Bronchial epithelial cell (primary cell): ENCODE measurements around the gene SPDYA. TPM values are rescaled to one million over a fixed set of nuclear protein-coding genes. Genes with fewer than 3 reads are reported as not detected.

ENCODE experiments used
- DNase-seq: peaks from one replicate; pipeline ENCODE4 v3.0.0-alpha.2; 2010; ENCODE audit warnings: low read depth
- FAIRE-seq: peaks from 2 replicates; lab custom pipeline; 2011; peaks lifted over from hg19 to GRCh38; lab: Jason Lieb, UNC
- H3K27me3 ChIP-seq: 2 replicates; pipeline ENCODE4 v1.5.1; 2011; ENCODE audit warnings: low read length; ENCODE audit not compliant: control insufficient read depth, insufficient read depth
- H3K36me3 ChIP-seq: 2 replicates; pipeline ENCODE4 v1.5.1; 2011; ENCODE audit warnings: low read length; ENCODE audit not compliant: control insufficient read depth, insufficient read depth
- H3K4me3 ChIP-seq: 2 replicates; pipeline ENCODE4 v1.5.1; 2011; ENCODE audit warnings: mild to moderate bottlenecking, low read depth, low read length, control low read depth
- total RNA-seq: library from RNA; depleted of rRNA; stranded (reverse); fragments of >200 nt; gene quantifications from 2 replicates; pipeline ENCODE4 v1.2.1, GENCODE V29; 2014
- TF ChIP-seq, protein P1 (sequence below): IDR thresholded peaks from 2 replicates; pipeline ENCODE4 v1.5.1; 2011; ENCODE audit warnings: mild to moderate bottlenecking, moderate library complexity, low read length, control low read depth, inconsistent platforms; ENCODE audit not compliant: insufficient read depth, severe bottlenecking

Gene SPDYA
- total RNA-seq, 1 donor from 2014 or later, result 0.79 TPM

DNA sequence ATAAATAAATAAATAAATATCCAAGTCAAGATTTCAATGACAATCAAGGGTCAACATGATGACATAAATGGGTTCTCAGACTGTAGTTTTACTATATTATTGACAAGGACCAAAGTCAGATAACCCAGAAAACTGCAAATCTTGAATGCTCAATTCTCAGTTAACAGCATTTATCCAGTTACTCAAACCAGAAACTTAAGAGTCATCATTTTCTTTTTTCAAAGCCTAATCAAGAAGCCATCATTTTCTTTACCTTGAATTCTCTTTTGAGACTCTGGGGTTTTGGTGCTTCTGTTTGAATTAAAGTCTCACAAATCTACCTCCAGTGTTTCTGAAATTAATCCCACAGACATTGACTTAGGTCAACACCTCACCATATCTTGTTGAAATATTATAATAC lies 45.3 kb downstream of the SPDYA start:
- H3K27me3 ChIP-seq, result no peaks in the 10 kb centered on the region
- DNase-seq (no peak), FAIRE-seq (no peak)
- no peaks in the 10 kb centered on the region for H3K36me3 ChIP-seq
- TF ChIP-seq, protein P1, sequence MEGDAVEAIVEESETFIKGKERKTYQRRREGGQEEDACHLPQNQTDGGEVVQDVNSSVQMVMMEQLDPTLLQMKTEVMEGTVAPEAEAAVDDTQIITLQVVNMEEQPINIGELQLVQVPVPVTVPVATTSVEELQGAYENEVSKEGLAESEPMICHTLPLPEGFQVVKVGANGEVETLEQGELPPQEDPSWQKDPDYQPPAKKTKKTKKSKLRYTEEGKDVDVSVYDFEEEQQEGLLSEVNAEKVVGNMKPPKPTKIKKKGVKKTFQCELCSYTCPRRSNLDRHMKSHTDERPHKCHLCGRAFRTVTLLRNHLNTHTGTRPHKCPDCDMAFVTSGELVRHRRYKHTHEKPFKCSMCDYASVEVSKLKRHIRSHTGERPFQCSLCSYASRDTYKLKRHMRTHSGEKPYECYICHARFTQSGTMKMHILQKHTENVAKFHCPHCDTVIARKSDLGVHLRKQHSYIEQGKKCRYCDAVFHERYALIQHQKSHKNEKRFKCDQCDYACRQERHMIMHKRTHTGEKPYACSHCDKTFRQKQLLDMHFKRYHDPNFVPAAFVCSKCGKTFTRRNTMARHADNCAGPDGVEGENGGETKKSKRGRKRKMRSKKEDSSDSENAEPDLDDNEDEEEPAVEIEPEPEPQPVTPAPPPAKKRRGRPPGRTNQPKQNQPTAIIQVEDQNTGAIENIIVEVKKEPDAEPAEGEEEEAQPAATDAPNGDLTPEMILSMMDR, result no peak
- H3K4me3 ChIP-seq, result no peak overlapping the region

DNA sequence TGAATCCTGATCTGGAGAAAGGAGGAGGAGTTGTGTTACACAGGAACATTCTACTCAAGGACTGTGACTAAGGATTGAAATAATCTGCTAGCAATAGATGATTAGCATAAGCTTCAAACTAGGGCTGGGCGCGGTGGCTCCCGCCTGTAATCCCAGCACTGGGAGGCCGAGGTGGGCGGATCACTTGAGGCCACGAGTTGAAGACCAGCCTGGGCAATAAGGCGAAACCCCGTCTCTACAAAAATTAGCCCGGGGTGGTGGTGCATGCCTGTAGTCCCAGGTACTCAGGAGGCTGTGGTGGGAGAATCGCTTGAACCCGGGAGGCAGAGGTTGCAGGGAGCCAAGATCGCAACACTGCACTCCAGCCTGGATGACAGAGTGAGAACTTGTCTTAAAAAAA lies 58.0 kb downstream of the SPDYA start:
- DNase-seq (no peak), FAIRE-seq (no peak)
- H3K36me3 ChIP-seq, result no peaks in the 10 kb centered on the region
- no peak overlapping the region for H3K4me3 ChIP-seq
- TF ChIP-seq, protein P1, result no peak
- H3K27me3 ChIP-seq, result no peaks in the 10 kb centered on the region

DNA sequence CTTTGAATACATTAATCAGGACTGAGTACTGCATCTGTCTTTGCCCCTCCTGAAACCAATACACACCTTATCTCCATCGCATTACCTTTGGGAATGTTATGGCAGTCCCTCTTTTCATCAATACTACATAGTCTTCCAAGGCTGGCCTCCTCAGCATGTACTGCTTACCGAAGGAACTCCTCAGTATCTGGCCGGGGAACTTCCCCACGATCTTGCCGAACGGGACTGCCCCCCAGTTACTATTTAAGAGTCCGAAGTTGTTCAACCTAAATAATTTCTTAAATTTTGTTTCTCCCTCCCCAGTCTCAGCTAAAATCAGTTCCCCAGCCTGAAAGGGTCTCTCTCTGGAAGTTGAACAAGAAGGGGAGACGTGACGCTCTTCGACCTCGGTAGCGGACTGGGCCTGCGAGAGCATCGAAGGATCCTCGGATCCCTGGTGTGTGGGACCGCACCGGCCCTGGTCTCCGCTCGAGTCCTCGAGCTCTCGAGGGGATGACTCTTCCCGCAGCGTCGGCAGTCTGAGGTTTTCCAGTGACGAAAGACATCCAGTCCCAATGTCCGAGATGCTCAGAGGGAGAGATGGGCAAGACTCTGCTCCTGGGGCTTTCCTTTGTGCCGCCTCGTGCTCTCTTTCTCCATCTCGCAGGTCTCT lies 59.0 kb downstream of the SPDYA start:
- TF ChIP-seq, protein P1, result no peak
- H3K27me3 ChIP-seq, result no peaks in the 10 kb centered on the region
- no peaks in the 10 kb centered on the region for H3K36me3 ChIP-seq
- DNase-seq, result peak; percentile 9
- H3K4me3 ChIP-seq, result peak overlapping the region; percentile 75
- no peak for FAIRE-seq

- Histone ChIP-seq H3K36me3 (no peaks in the 10 kb centered on the region), H3K4me3 (peak within 1 kb of the TSS; percentile 75), H3K27me3 (no peaks in the 10 kb centered on the region)
- FAIRE-seq (no peak), DNase-seq (peak; percentile 89)
- TF ChIP-seq, protein P1, result no peak
Measured at GRCh38 chr2:28870146-28870891, 59.7 kb downstream of the SPDYA start, which contains the start of gene TRMT61B. TRMT61B (minus strand) TSS chr2:28870309; CDS start chr2:28870277, 32 bp downstream.

DNA sequence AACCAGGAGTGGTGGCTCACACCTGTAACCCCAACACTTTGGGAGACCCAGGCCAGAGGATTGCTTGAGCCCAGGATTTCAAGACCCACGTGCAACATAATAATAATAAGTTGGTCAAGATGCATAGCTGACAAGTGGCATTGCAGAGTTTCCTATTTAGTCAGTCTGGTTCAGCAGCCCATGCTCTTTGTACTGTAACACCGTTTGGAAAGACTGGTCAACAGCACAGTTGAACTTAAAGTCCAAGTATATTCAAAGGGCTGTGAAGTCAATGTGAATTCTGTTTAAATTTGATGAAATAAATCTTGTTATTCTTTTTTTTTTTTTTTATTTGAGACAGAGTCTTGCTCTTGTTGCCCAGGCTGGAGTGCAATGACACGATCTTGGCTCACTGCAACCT lies 61.0 kb downstream of the SPDYA start:
- DNase-seq, result no peak
- TF ChIP-seq, protein P1, result no peak
- no peak for FAIRE-seq
- H3K4me3 ChIP-seq, result no peak overlapping the region
- no peaks in the 10 kb centered on the region for H3K27me3 ChIP-seq
- H3K36me3 ChIP-seq, result no peaks in the 10 kb centered on the region
